B cell (primary cell): ENCODE measurements around the gene UCN2. TPM values are rescaled to one million over a fixed set of nuclear protein-coding genes. Genes with fewer than 3 reads are reported as not detected.

Experiments
- ATAC-seq: fragments of 200-7000 bp; cut with Tn5 transposase; one replicate; pipeline ENCODE4 v1.10.0; 2021; ENCODE audit warnings: low read depth, mild to moderate bottlenecking, moderate number of reproducible peaks, moderate library complexity
- CTCF ChIA-PET: fragments of 350-600 bp; sonication (Branson Sonifier 250); formaldehyde crosslinking; loops from one replicate; lab custom pipeline; 2021; ENCODE audit warnings: antibody characterized with exemption, inconsistent platforms; lab: Charles Lee
- POLR2A ChIA-PET: fragments of 350-600 bp; sonication (Branson Sonifier 250); formaldehyde crosslinking; loops from one replicate; lab custom pipeline; 2021; ENCODE audit warnings: antibody characterized with exemption; lab: Charles Lee
- DNase-seq: peaks from one replicate; pipeline ENCODE4 v3.0.0; 2013
- H2AFZ ChIP-seq: 2 replicates; pipeline ENCODE4 v1.6.1; 2012; ENCODE audit warnings: mild to moderate bottlenecking, low read depth, low read length; ENCODE audit not compliant: insufficient read depth, poor library complexity, severe bottlenecking
- H3K27ac ChIP-seq, 2 donors: 1 replicate in 1 of 2; 2 replicates in 1 of 2; pipeline ENCODE4 v1.5.1; 2012 to 2013; ENCODE audit warnings: low read length in 2 of 2, mild to moderate bottlenecking in 2 of 2, moderate library complexity in 1 of 2
- H3K27me3 ChIP-seq, 4 experiments: fragments of 200-600 bp in 1 of 4; sonication (generic) in 1 of 4; replicated peaks in 1 of 4; 1 replicate in 2 of 4; 2 replicates in 2 of 4; pipeline versions ENCODE4 v1.6.1 to v1.7.0; 2013 to 2016; ENCODE audit warnings: low read length in 3 of 4, mild to moderate bottlenecking in 2 of 4, mixed read lengths in 1 of 4, moderate library complexity in 1 of 4; ENCODE audit not compliant: insufficient read depth in 4 of 4, control insufficient read depth in 3 of 4; ENCODE audit errors: control extremely low read depth in 1 of 4
- H3K36me3 ChIP-seq, 2 experiments: replicated peaks in 1 of 2; 1 replicate in 1 of 2; 2 replicates in 1 of 2; pipeline versions ENCODE4 v1.6.1 to v1.7.1; 2013; ENCODE audit warnings: low read length in 1 of 2; ENCODE audit not compliant: insufficient read depth in 2 of 2, control insufficient read depth in 1 of 2; ENCODE audit errors: control extremely low read depth in 1 of 2, extremely low read depth in 1 of 2
- H3K4me1 ChIP-seq, 2 donors: fragments of 200-600 bp in 1 of 2; sonication (generic) in 1 of 2; 1 replicate in 1 of 2; 2 replicates in 1 of 2; pipeline versions ENCODE4 v1.5.1 to v1.6.1; 2013 to 2017; ENCODE audit warnings: low read length in 2 of 2; ENCODE audit not compliant: control insufficient read depth in 2 of 2, insufficient read depth in 2 of 2
- H3K4me2 ChIP-seq: replicated peaks from 2 replicates; pipeline ENCODE3; 2012; ENCODE audit warnings: mild to moderate bottlenecking, low read depth, low read length; ENCODE audit not compliant: poor library complexity, severe bottlenecking
- H3K4me3 ChIP-seq, 5 experiments: fragments of 200-600 bp in 1 of 5; sonication (generic) in 1 of 5; 1 replicate in 3 of 5; 2 replicates in 2 of 5; pipeline versions ENCODE4 v1.5.1 to v1.7.0; 2011 to 2016; ENCODE audit warnings: low read length in 4 of 5, mild to moderate bottlenecking in 4 of 5, low read depth in 2 of 5, control low read depth in 1 of 5, moderate library complexity in 1 of 5; ENCODE audit not compliant: insufficient read depth in 1 of 5; ENCODE audit errors: control extremely low read depth in 1 of 5, extremely low read depth in 1 of 5
- H3K79me2 ChIP-seq: fragments of 200-600 bp; sonication (generic); one replicate; pipeline ENCODE4 v1.6.0; 2016; ENCODE audit warnings: low read length; ENCODE audit not compliant: control insufficient read depth, insufficient read depth
- H3K9ac ChIP-seq: fragments of 200-600 bp; sonication (generic); 2 replicates; pipeline ENCODE4 v1.6.1; 2017; ENCODE audit warnings: mild to moderate bottlenecking, low read length, moderate library complexity
- H3K9me3 ChIP-seq, 3 donors: one replicate each; pipeline versions ENCODE4 v1.6.1 to v1.7.1; 2013; ENCODE audit warnings: low read length in 2 of 3; ENCODE audit not compliant: control insufficient read depth in 2 of 3, insufficient read depth in 1 of 3; ENCODE audit errors: control extremely low read depth in 1 of 3
- H4K20me1 ChIP-seq: 2 replicates; pipeline ENCODE4 v1.6.0; 2012; ENCODE audit warnings: mild to moderate bottlenecking, low read length; ENCODE audit not compliant: insufficient read depth, control insufficient read depth, poor library complexity, severe bottlenecking
- H3K27ac Mint-ChIP-seq: one replicate; pipeline ENCODE4 v1.8.0; 2021; ENCODE audit warnings: mixed read lengths
- H3K27me3 Mint-ChIP-seq: one replicate; pipeline ENCODE4 v1.8.0; 2021; ENCODE audit warnings: mixed read lengths
- H3K4me1 Mint-ChIP-seq: one replicate; pipeline ENCODE4 v1.8.0; 2021; ENCODE audit warnings: mixed read lengths
- H3K4me3 Mint-ChIP-seq: one replicate; pipeline ENCODE4 v1.8.0; 2021; ENCODE audit warnings: mixed read lengths
- H3K9me3 Mint-ChIP-seq: one replicate; pipeline ENCODE4 v1.8.0; 2022; ENCODE audit warnings: mixed read lengths; ENCODE audit not compliant: insufficient read depth
- CTCF ChIP-seq: fragments of 200-600 bp; IDR thresholded peaks from one replicate; pipeline ENCODE4 v1.8.0; 2022; ENCODE audit warnings: antibody characterized with exemption, mild to moderate bottlenecking
- EZH2 ChIP-seq: IDR thresholded peaks from 2 replicates; pipeline ENCODE4 v1.6.1; 2012; ENCODE audit warnings: borderline replicate concordance, low read depth, mild to moderate bottlenecking, moderate library complexity, low read length; ENCODE audit not compliant: insufficient read depth, poor library complexity, severe bottlenecking
- WGBS: methylation state at CpG from one replicate; pipeline ENCODE4 v1.1.5; 2013; ENCODE audit warnings: missing lambda C conversion rate; ENCODE audit not compliant: insufficient coverage; 5-methylcytosine and 5-hydroxymethylcytosine counted together
- intact Hi-C: fragments of 100-400 bp; cut with micrococcal nuclease; formaldehyde crosslinking; loops from one replicate; pipeline ENCODE4 v1.10.0; 2022
- polyA plus RNA-seq: library from polyadenylated mRNA; depleted of rRNA; stranded (reverse); fragments of >200 nt; gene quantifications from 2 replicates; pipeline ENCODE4 v1.2.3, GENCODE V29; 2012
- total RNA-seq, 2 donors: library from RNA; stranded (reverse); fragments of 120-200 nt in 1 of 2; gene quantifications; 1 replicate in 1 of 2; 2 replicates in 1 of 2; pipeline versions ENCODE4 v1.2.3 to v1.2.4, GENCODE V29; 2013 to 2022

UCN2 gene
- total and polyA plus RNA-seq, 2 donors (not counting 1 experiment from before 2014, with no cell fraction given) = not detected

DNA sequence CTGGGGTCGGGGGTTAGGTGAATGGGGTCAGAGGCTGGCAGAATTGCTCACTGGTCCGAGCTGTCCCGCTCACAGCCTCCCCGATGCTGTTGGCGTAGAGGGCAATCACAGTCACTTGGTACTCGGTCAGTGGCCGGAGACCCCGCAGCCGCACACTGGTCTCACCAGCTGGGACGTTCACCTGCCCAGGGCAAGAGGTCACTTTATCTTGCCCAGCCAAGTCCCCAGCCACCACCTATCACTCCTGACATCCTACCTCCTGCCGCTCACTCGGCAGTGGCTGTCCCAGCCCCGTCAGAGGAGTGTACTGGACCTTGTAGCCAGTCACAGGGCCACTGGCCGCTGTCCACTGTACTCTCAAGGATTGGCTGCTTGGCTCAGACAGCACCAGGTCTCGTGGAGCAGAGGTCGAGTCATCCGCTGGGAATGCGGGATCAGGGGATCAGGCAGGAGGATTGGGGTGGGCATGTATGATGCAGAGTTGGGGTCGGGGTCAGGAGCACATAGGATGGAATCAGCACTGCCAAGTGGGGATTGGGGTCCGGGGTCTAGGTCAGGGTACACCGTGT is 29.0 kb upstream of the UCN2 start:
- WGBS = 93% methylated on average over 20 of the region's 21 CpGs
- no peak overlapping the region for H3K27ac ChIP-seq
- TF ChIP-seq EZH2 (no peak), CTCF (no peak)
- no peaks in the 10 kb centered on the region for H3K9me3 ChIP-seq
- H3K27me3 ChIP-seq = peaks cover 0 to 42% (median 7%) of the 10 kb centered on the region in 4 experiments
- no peak overlapping the region for H3K4me2 ChIP-seq
- DNase-seq (no peak), ATAC-seq (no peak)
- Mint-ChIP-seq H3K27ac (no peak overlapping the region), H3K4me3 (no peak overlapping the region), H3K9me3 (no peaks in the 10 kb centered on the region), H3K27me3 (peaks cover 42% of the 10 kb centered on the region), H3K4me1 (peaks cover 9% of the 10 kb centered on the region)
- intact Hi-C loops = no loop called here
- no peak overlapping the region for H3K4me3 ChIP-seq
- H3K9ac ChIP-seq = no peak overlapping the region
- H3K36me3 ChIP-seq = peaks cover 0 to under 1% of the 10 kb centered on the region in 2 experiments
- H3K79me2 ChIP-seq = no peaks in the 10 kb centered on the region
- H4K20me1 ChIP-seq = no peaks in the 10 kb centered on the region
- POLR2A ChIA-PET = no interaction called here
- no peak overlapping the region for H2AFZ ChIP-seq
- CTCF ChIA-PET = no interaction called here
- peaks cover 4 to 9% of the 10 kb centered on the region in 2 donors for H3K4me1 ChIP-seq

DNA sequence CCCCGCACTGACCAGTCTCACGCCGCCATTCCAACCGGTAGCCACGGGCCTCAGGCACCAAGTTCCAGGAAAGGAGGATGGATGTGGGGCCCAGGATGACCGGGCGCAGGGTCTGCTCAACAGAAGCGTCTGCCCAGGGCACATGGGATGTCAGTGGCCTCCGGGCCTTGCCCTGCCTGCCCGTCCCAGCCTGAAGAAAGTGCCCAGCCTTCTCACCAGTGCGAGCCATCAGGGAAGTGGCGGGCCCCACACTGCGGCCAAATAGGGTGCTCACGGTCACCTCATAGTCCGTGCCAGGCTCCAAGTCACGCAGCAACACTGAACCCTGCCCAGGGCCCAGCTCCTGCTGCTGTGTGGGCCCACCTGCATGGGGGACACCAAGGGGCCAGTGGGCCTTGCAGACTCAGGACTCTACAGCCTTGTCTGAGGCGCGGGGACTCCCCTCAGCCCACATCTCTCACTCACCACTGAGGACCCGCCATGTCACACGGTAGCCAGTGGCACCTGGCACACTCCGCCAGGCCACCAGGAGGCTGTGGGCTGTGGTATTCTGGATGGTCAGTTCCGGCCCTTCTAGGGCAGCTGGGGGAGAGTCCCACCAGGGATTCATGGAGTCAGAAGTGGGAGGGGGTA is 28.4 kb upstream of the UCN2 start:
- CTCF ChIA-PET = no interaction called here
- no peaks in the 10 kb centered on the region for H3K79me2 ChIP-seq

More for the DNA sequence above, 28.4 kb upstream of the UCN2 start:
- POLR2A ChIA-PET = no interaction called here
- no peak overlapping the region for H3K4me3 Mint-ChIP-seq
- TF ChIP-seq CTCF (no peak), EZH2 (no peak)
- WGBS = 93% methylated on average over 21 of the region's 22 CpGs
- H3K27ac Mint-ChIP-seq = no peak overlapping the region
- Histone ChIP-seq H3K36me3 (no peaks in the 10 kb centered on the region), H3K4me3 (no peak overlapping the region), H3K27me3 (peaks cover 0 to 42% (median 7%) of the 10 kb centered on the region in 4 experiments), H3K9me3 (no peaks in the 10 kb centered on the region), H3K27ac (no peak overlapping the region), H3K4me2 (no peak overlapping the region), H2AFZ (no peak overlapping the region), H3K9ac (no peak overlapping the region), H4K20me1 (no peaks in the 10 kb centered on the region), H3K4me1 (peaks cover 4 to 9% of the 10 kb centered on the region in 2 donors)
- no peak for ATAC-seq
- no peaks in the 10 kb centered on the region for H3K9me3 Mint-ChIP-seq
- H3K4me1 Mint-ChIP-seq = peaks cover 9% of the 10 kb centered on the region
- DNase-seq = no peak
- intact Hi-C loops = no loop called here
- peaks cover 46% of the 10 kb centered on the region for H3K27me3 Mint-ChIP-seq
